Measurements from ENCODE around the gene OR8B4.

Gene OR8B4

GRCh38 chr11:124424384-124424921 lies at the start of gene OR8B4:
Gene OR8B4, minus strand, starts transcription at chr11:124424871. Its CDS starts 0 bp downstream, at chr11:124424871.
- Histone ChIP-seq H4K20me1 (ENCODE audit: low read depth, low read length) (no peaks in the 10 kb centered on the region), H3K9me3 (ENCODE audit: insufficient read depth, low read length) (no peaks in the 10 kb centered on the region), H3K79me2 (ENCODE audit: insufficient read depth, low read length) (no peaks in the 10 kb centered on the region), H3K27me3 (ENCODE audit: low read length) (no peaks in the 10 kb centered on the region), H2AFZ (ENCODE audit: low read depth, low read length, severe bottlenecking) (no peak within 1 kb of the TSS), H3F3A (ENCODE audit: insufficient read depth) (no peaks in the 10 kb centered on the region), H3K9ac (ENCODE audit: low read length) (no peak within 1 kb of the TSS), H3K9me2 (replicated peaks; ENCODE audit: insufficient read depth, low read length) (no peaks in the 10 kb centered on the region), H3K4me2 (ENCODE audit: low read depth, low read length, poor library complexity, severe bottlenecking) (no peak within 1 kb of the TSS), H3K36me3 (ENCODE audit: low read length) (no peaks in the 10 kb centered on the region), H3K27ac (ENCODE audit: low read depth, low read length) (no peak within 1 kb of the TSS), H3K4me3 (ENCODE audit: insufficient read depth, low read length, poor library complexity, severe bottlenecking) (no peak within 1 kb of the TSS)
- TF ChIP-seq EZH2phosphoT487 (conservative IDR thresholded peaks at IDR 0.05; ENCODE audit: low read length) (no peak), CTCF (IDR thresholded peaks at IDR 0.05; ENCODE audit: insufficient read depth, low read length, poor library complexity, severe bottlenecking) (no peak)

- TF ChIP-seq CTCF (IDR thresholded peaks at IDR 0.05; ENCODE audit: insufficient read depth, low read length, poor library complexity, severe bottlenecking) = no peak
- TF ChIP-seq EZH2phosphoT487 (conservative IDR thresholded peaks at IDR 0.05; ENCODE audit: low read length) = no peak
- Histone ChIP-seq H3K9me2 (replicated peaks; ENCODE audit: insufficient read depth, low read length) (no peaks in the 10 kb centered on the region), H3K9ac (ENCODE audit: low read length) (no peak overlapping the region), H3K27me3 (ENCODE audit: low read length) (no peaks in the 10 kb centered on the region), H4K20me1 (ENCODE audit: low read depth, low read length) (no peaks in the 10 kb centered on the region), H3K27ac (ENCODE audit: low read depth, low read length) (no peak overlapping the region), H3K4me2 (ENCODE audit: low read depth, low read length, poor library complexity, severe bottlenecking) (no peak overlapping the region), H3K36me3 (ENCODE audit: low read length) (no peaks in the 10 kb centered on the region), H3K79me2 (ENCODE audit: insufficient read depth, low read length) (no peaks in the 10 kb centered on the region), H2AFZ (ENCODE audit: low read depth, low read length, severe bottlenecking) (no peak overlapping the region), H3K4me3 (ENCODE audit: insufficient read depth, low read length, poor library complexity, severe bottlenecking) (no peak overlapping the region), H3F3A (ENCODE audit: insufficient read depth) (no peaks in the 10 kb centered on the region), H3K9me3 (ENCODE audit: insufficient read depth, low read length) (no peaks in the 10 kb centered on the region)
Observed at GRCh38 chr11:124474079-124474478, 49.4 kb upstream of the OR8B4 start.

- TF ChIP-seq EZH2phosphoT487 (conservative IDR thresholded peaks at IDR 0.05; ENCODE audit: low read length) (no peak), CTCF (IDR thresholded peaks at IDR 0.05; ENCODE audit: insufficient read depth, low read length, poor library complexity, severe bottlenecking) (no peak)
- H3K9me3 ChIP-seq (ENCODE audit: insufficient read depth, low read length) = no peaks in the 10 kb centered on the region
- no peak overlapping the region for H3K4me2 ChIP-seq (ENCODE audit: low read depth, low read length, poor library complexity, severe bottlenecking)
- H3K27ac ChIP-seq (ENCODE audit: low read depth, low read length) = no peak overlapping the region
- no peaks in the 10 kb centered on the region for H3F3A ChIP-seq (ENCODE audit: insufficient read depth)
- H3K27me3 ChIP-seq (ENCODE audit: low read length) = no peaks in the 10 kb centered on the region
- no peak overlapping the region for H3K9ac ChIP-seq (ENCODE audit: low read length)
- H3K4me3 ChIP-seq (ENCODE audit: insufficient read depth, low read length, poor library complexity, severe bottlenecking) = no peak overlapping the region
- H3K9me2 ChIP-seq (replicated peaks; ENCODE audit: insufficient read depth, low read length) = no peaks in the 10 kb centered on the region
- no peak overlapping the region for H2AFZ ChIP-seq (ENCODE audit: low read depth, low read length, severe bottlenecking)
- H3K36me3 ChIP-seq (ENCODE audit: low read length) = no peaks in the 10 kb centered on the region
- no peaks in the 10 kb centered on the region for H4K20me1 ChIP-seq (ENCODE audit: low read depth, low read length)
- no peaks in the 10 kb centered on the region for H3K79me2 ChIP-seq (ENCODE audit: insufficient read depth, low read length)
Observed at GRCh38 chr11:124473476-124473875, 48.8 kb upstream of the OR8B4 start.
